HEK293T (cell line): ENCODE data around the gene MZT1.

Experiments used
- CTCF ChIA-PET: fragments of 350-600 bp; formaldehyde crosslinking; extraction: SDS; loops from one replicate; lab custom pipeline; 2021; ENCODE audit warnings: antibody characterized with exemption, inconsistent platforms; lab: Yijun Ruan, JAX
- POLR2A ChIA-PET: fragments of 350-600 bp; formaldehyde crosslinking; extraction: SDS; loops from one replicate; lab custom pipeline; 2020; ENCODE audit warnings: antibody characterized with exemption, inconsistent platforms; lab: Yijun Ruan, JAX
- DNase-seq: peaks from one replicate; pipeline ENCODE4 v3.0.0; 2012; ENCODE audit warnings: mixed read lengths; ENCODE audit errors: extremely low spot score
- ARNT ChIP-seq: fragments of 450-650 bp; IDR thresholded peaks from 2 replicates; pipeline ENCODE4 v1.6.1; 2017; ENCODE audit warnings: mild to moderate bottlenecking
- BHLHE40 ChIP-seq: fragments of 450-650 bp; IDR thresholded peaks from 2 replicates; pipeline ENCODE4 v1.6.1; 2016; ENCODE audit warnings: mild to moderate bottlenecking, moderate library complexity, borderline replicate concordance
- CTBP1 ChIP-seq: fragments of 450-650 bp; IDR thresholded peaks from 2 replicates; pipeline ENCODE4 v1.6.1; 2016; ENCODE audit warnings: borderline replicate concordance
- ELF4 ChIP-seq: fragments of 450-650 bp; IDR thresholded peaks from 2 replicates; pipeline ENCODE4 v1.6.1; 2017; ENCODE audit warnings: antibody characterized with exemption
- FOXA1 ChIP-seq: fragments of 450-650 bp; IDR thresholded peaks from 2 replicates; pipeline ENCODE4 v1.6.1; 2016; ENCODE audit warnings: mild to moderate bottlenecking
- FOXK2 ChIP-seq: fragments of 450-650 bp; IDR thresholded peaks from 2 replicates; pipeline ENCODE4 v1.6.1; 2016; ENCODE audit warnings: mild to moderate bottlenecking
- FOXM1 ChIP-seq: fragments of 450-650 bp; IDR thresholded peaks from 2 replicates; pipeline ENCODE4 v1.6.1; 2017; ENCODE audit warnings: mild to moderate bottlenecking, borderline replicate concordance
- HDGF ChIP-seq: fragments of 450-650 bp; IDR thresholded peaks from 2 replicates; pipeline ENCODE4 v1.6.1; 2017; ENCODE audit warnings: antibody characterized with exemption, borderline replicate concordance
- L3MBTL2 ChIP-seq: fragments of 450-650 bp; conservative IDR thresholded peaks from 2 replicates; pipeline ENCODE4 v1.6.1; 2016; ENCODE audit warnings: mild to moderate bottlenecking
- LEF1 ChIP-seq: fragments of 450-650 bp; IDR thresholded peaks from 2 replicates; pipeline ENCODE4 v1.6.1; 2017; ENCODE audit warnings: mild to moderate bottlenecking, borderline replicate concordance
- NFRKB ChIP-seq: fragments of 450-650 bp; IDR thresholded peaks from 2 replicates; pipeline ENCODE4 v1.6.1; 2016; ENCODE audit warnings: mild to moderate bottlenecking, moderate library complexity
- PKNOX1 ChIP-seq: fragments of 450-650 bp; IDR thresholded peaks from 2 replicates; pipeline ENCODE4 v1.6.1; 2016
- SP1 ChIP-seq: fragments of 450-650 bp; IDR thresholded peaks from 2 replicates; pipeline ENCODE4 v1.6.1; 2017
- SUZ12 ChIP-seq: fragments of 450-650 bp; IDR thresholded peaks from 2 replicates; pipeline ENCODE4 v1.6.1; 2016; ENCODE audit warnings: mild to moderate bottlenecking
- TARDBP ChIP-seq: fragments of 450-650 bp; IDR thresholded peaks from 2 replicates; pipeline ENCODE4 v1.6.1; 2016
- ZNF384 ChIP-seq: fragments of 450-650 bp; IDR thresholded peaks from 2 replicates; pipeline ENCODE4 v1.6.1; 2016

The MZT1 gene

GRCh38 chr13:72727417-72728289, at the start of gene MZT1, which contains the start of gene BORA:
Gene MZT1 (minus strand): TSS chr13:72727629. CDS start chr13:72727602, 27 bp downstream.
Gene BORA (plus strand): TSS chr13:72727923. CDS start chr13:72728941, 1,018 bp downstream.
- POLR2A ChIA-PET = interaction anchor here (0.6 to 2.3 kb wide), 6 partner anchors 10 to 1597 kb away, joined by 3 to 6 read pairs (median 3); no protein-coding TSS in a partner anchor
- no peak for TF ChIP-seq FOXA1
- no peak for TF ChIP-seq ZNF384
- peak; percentile 100 for TF ChIP-seq FOXM1
- TF ChIP-seq L3MBTL2 = peak; percentile 99
- TF ChIP-seq SUZ12 = no peak
- no peak for TF ChIP-seq SP1
- TF ChIP-seq CTBP1 = no peak
- no peak for TF ChIP-seq FOXK2
- TF ChIP-seq TARDBP = peak; percentile 57; the same call in 1 of the 2 replicates
- TF ChIP-seq PKNOX1 = no peak
- no peak for TF ChIP-seq HDGF
- TF ChIP-seq NFRKB = no peak
- TF ChIP-seq ELF4 = peak; percentile 85
- TF ChIP-seq LEF1 = no peak
- TF ChIP-seq BHLHE40 = no peak
- no peak for TF ChIP-seq ARNT
- peak; percentile 99 for DNase-seq
- CTCF ChIA-PET = interaction anchor here (0.6 to 1.7 kb wide), 2 partner anchors 79 to 84 kb away, joined by 3 to 5 read pairs; no protein-coding TSS in a partner anchor

GRCh38 chr13:72774019-72774418, 46.6 kb upstream of the MZT1 start:
- CTCF ChIA-PET = no interaction called here
- TF ChIP-seq CTBP1 (no peak), FOXK2 (no peak), ARNT (no peak), ZNF384 (no peak), PKNOX1 (no peak), HDGF (no peak), BHLHE40 (no peak), ELF4 (no peak), FOXA1 (no peak), SUZ12 (no peak), NFRKB (no peak), L3MBTL2 (no peak), TARDBP (no peak), LEF1 (no peak), FOXM1 (no peak)
- POLR2A ChIA-PET = no interaction called here
- DNase-seq = no peak

GRCh38 chr13:72763411-72763810, 36.0 kb upstream of the MZT1 start:
- no peak for TF ChIP-seq L3MBTL2
- no peak for TF ChIP-seq FOXA1
- TF ChIP-seq FOXM1 = no peak
- no peak for TF ChIP-seq SP1
- no peak for TF ChIP-seq CTBP1
- TF ChIP-seq NFRKB = no peak
- no peak for TF ChIP-seq PKNOX1
- no peak for TF ChIP-seq FOXK2
- TF ChIP-seq SUZ12 = no peak
- TF ChIP-seq ELF4 = no peak
- TF ChIP-seq BHLHE40 = no peak
- TF ChIP-seq ZNF384 = no peak
- TF ChIP-seq HDGF = no peak
- TF ChIP-seq TARDBP = no peak
- TF ChIP-seq ARNT = no peak
- TF ChIP-seq LEF1 = no peak
- DNase-seq = no peak
- POLR2A ChIA-PET = no interaction called here
- CTCF ChIA-PET = no interaction called here

GRCh38 chr13:72760189-72760588, 32.8 kb upstream of the MZT1 start:
- no peak for DNase-seq
- TF ChIP-seq ARNT (no peak), FOXM1 (no peak), FOXK2 (no peak), NFRKB (no peak), TARDBP (no peak), ZNF384 (no peak), L3MBTL2 (no peak), LEF1 (no peak), SP1 (no peak), BHLHE40 (no peak)
- ChIA-PET POLR2A (no interaction called here), CTCF (no interaction called here)

GRCh38 chr13:72757792-72758535, 30.5 kb upstream of the MZT1 start:
- no peak for DNase-seq
- ChIA-PET CTCF (no interaction called here), POLR2A (no interaction called here)
- no peak for TF ChIP-seq ELF4
- 0 out of 2 replicates have a peak, but pooled peaks have one; percentile 5 for TF ChIP-seq CTBP1
- TF ChIP-seq FOXM1 = no peak
